Mucosa of descending colon (tissue), 3 donors: ENCODE measurements around the gene MT1G. TPM values are rescaled to one million over a fixed set of nuclear protein-coding genes. Genes with fewer than 3 reads are reported as not detected.
A peak's percentile ranks its signal among the peaks of the same experiment; 100 is the strongest.
"Not testable (repeated sequence)": the region's sequence is repeated elsewhere in the genome, so short reads cannot be mapped to it uniquely, and the experiment has no call there.

ENCODE experiments used
- ATAC-seq: fragments of 200-7000 bp; cut with Tn5 transposase; one replicate; pipeline ENCODE4 v1.9.1; 2020; ENCODE audit warnings: mild to moderate bottlenecking, moderate library complexity
- DNase-seq, 3 donors: peaks; one replicate each; pipeline ENCODE4 v3.0.0-alpha.2; 2020
- H3K36me3 ChIP-seq: fragments of 200-600 bp; one replicate; pipeline ENCODE4 v1.8.0; 2021; ENCODE audit warnings: low read depth, mild to moderate bottlenecking
- H3K4me1 ChIP-seq: fragments of 200-600 bp; one replicate; pipeline ENCODE4 v1.8.0; 2021; ENCODE audit warnings: low read depth, mild to moderate bottlenecking
- H3K4me3 ChIP-seq: fragments of 200-600 bp; one replicate; pipeline ENCODE4 v1.8.0; 2021; ENCODE audit warnings: mild to moderate bottlenecking
- H3K9me3 ChIP-seq: fragments of 200-600 bp; one replicate; pipeline ENCODE4 v1.8.0; 2021; ENCODE audit warnings: mild to moderate bottlenecking
- CTCF ChIP-seq: fragments of 200-600 bp; IDR thresholded peaks from one replicate; pipeline ENCODE4 v1.8.0; 2022; ENCODE audit warnings: antibody characterized with exemption, mild to moderate bottlenecking
- intact Hi-C, 2 donors: fragments of 100-400 bp; cut with DNase I in 1 of 2; cut with micrococcal nuclease in 1 of 2; formaldehyde crosslinking; loops; one replicate each; pipeline versions ENCODE4 v1.11.0 to v1.11.1; 2022; cut with DNase I, micrococcal nuclease
- total RNA-seq, 3 donors: library from RNA; stranded (reverse); fragmentation: NEBNext Ultra II Directional in 2 of 3; extraction: Animal tissue kit (Norgen Biotek cat#: 25700) in 2 of 3; gene quantifications; one replicate each; pipeline versions ENCODE4 v1.2.1 to v1.2.4, GENCODE V29; 2021 to 2023
- donor health status: DM: no; HTN: no; CAD: no; lungs with moderate emphysema.
- donor health status: DM: no; HTN: no; CAD: no.
- donor health status: DM: no; HTN: yes; CAD: no.

Gene MT1G
- total RNA-seq, 3 donors from 2014 or later = 7.3 to 210 (median 83.8) TPM

- DNase-seq = peak in 2 of 3 donors; percentile 60 to 63
- Histone ChIP-seq H3K9me3 (no peaks in the 10 kb centered on the region), H3K4me3 (no peak overlapping the region), H3K4me1 (peaks cover 5% of the 10 kb centered on the region), H3K36me3 (no peaks in the 10 kb centered on the region)
- intact Hi-C loops = no loop called here
- TF ChIP-seq CTCF = no peak
- ATAC-seq = peak; percentile 65
Measured at GRCh38 chr16:56625943-56626654, 41.8 kb downstream of the MT1G start.

- DNase-seq (peak; percentile 84 to 90 (median 90)), ATAC-seq (peak; percentile 96)
- Histone ChIP-seq H3K36me3 (no peaks in the 10 kb centered on the region), H3K9me3 (no peaks in the 10 kb centered on the region), H3K4me1 (peaks cover 5% of the 10 kb centered on the region), H3K4me3 (peak within 1 kb of the TSS; percentile 19)
- intact Hi-C loops = no loop called here
- TF ChIP-seq CTCF = no peak
Measured at GRCh38 chr16:56625140-56625942, 42.5 kb downstream of the MT1G start, which contains the start of gene MT1E. MT1E (plus strand) TSS chr16:56625781; CDS start chr16:56625852, 71 bp downstream.

- DNase-seq = no peak
- intact Hi-C loops = no loop called here
- Histone ChIP-seq H3K4me3 (no peak overlapping the region), H3K36me3 (no peaks in the 10 kb centered on the region), H3K4me1 (peaks cover 5% of the 10 kb centered on the region), H3K9me3 (no peaks in the 10 kb centered on the region)
- TF ChIP-seq CTCF = no peak
- ATAC-seq = no peak
Measured at GRCh38 chr16:56623637-56624036, 44.2 kb downstream of the MT1G start.

- DNase-seq, intact Hi-C loops, ATAC-seq: not testable (repeated sequence)
Measured at GRCh38 chr16:56623184-56623583, 44.7 kb downstream of the MT1G start.

GRCh38 chr16:56621665-56622445 is 46.0 kb downstream of the MT1G start:
- ATAC-seq, H3K9me3 ChIP-seq, H3K4me3 ChIP-seq, DNase-seq, H3K36me3 ChIP-seq, intact Hi-C loops: not testable (repeated sequence)
- H3K4me1 ChIP-seq = peaks cover 12% of the 10 kb centered on the region

More at GRCh38 chr16:56623184-56623583, 44.7 kb downstream of the MT1G start:
- not testable (repeated sequence) for H3K9me3 ChIP-seq, H3K4me1 ChIP-seq, H3K36me3 ChIP-seq, H3K4me3 ChIP-seq

- ATAC-seq = no peak
- no peak for TF ChIP-seq CTCF
- H3K4me1 ChIP-seq = peaks cover 12% of the 10 kb centered on the region
- H3K36me3 ChIP-seq = no peaks in the 10 kb centered on the region
- no peak for DNase-seq
- H3K4me3 ChIP-seq = no peak overlapping the region
- intact Hi-C loops = no loop called here
- no peaks in the 10 kb centered on the region for H3K9me3 ChIP-seq
Measured at GRCh38 chr16:56620339-56620897, 47.4 kb downstream of the MT1G start.
